ENCODE data around the gene ATP5MC2.

ATP5MC2 gene

GRCh38 chr12:53677016-53677799 lies 1.3 kb upstream of the ATP5MC2 start:
- H3K27ac ChIP-seq, result no peak overlapping the region
- TF ChIP-seq ZFX (IDR thresholded peaks at IDR 0.05; ENCODE audit: borderline replicate concordance) (no peak), CTCF (IDR thresholded peaks at IDR 0.05) (no peak)

- TF ChIP-seq CTCF (IDR thresholded peaks at IDR 0.05), result no peak
- TF ChIP-seq ZFX (IDR thresholded peaks at IDR 0.05; ENCODE audit: borderline replicate concordance), result no peak
- peak overlapping the region; percentile 97 for H3K27ac ChIP-seq
Measured at GRCh38 chr12:53676656-53677015, 753 bp upstream of the ATP5MC2 start.

GRCh38 chr12:53674977-53675700 lies 744 bp downstream of the ATP5MC2 start:
- H3K27ac ChIP-seq, result peak overlapping the region; percentile 97
- TF ChIP-seq CTCF (IDR thresholded peaks at IDR 0.05) (no peak), ZFX (IDR thresholded peaks at IDR 0.05; ENCODE audit: borderline replicate concordance) (no peak)

- no peak for TF ChIP-seq ZFX (IDR thresholded peaks at IDR 0.05; ENCODE audit: borderline replicate concordance)
- TF ChIP-seq CTCF (IDR thresholded peaks at IDR 0.05), result no peak
- peak overlapping the region; percentile 49; the same call in 1 of the 2 replicates for H3K27ac ChIP-seq
Measured at GRCh38 chr12:53670971-53671370, 4.9 kb downstream of the ATP5MC2 start.

- no peak for TF ChIP-seq CTCF (IDR thresholded peaks at IDR 0.05)
- no peak for TF ChIP-seq ZFX (IDR thresholded peaks at IDR 0.05; ENCODE audit: borderline replicate concordance)
- peak overlapping the region; percentile 49; the same call in 1 of the 2 replicates for H3K27ac ChIP-seq
Measured at GRCh38 chr12:53670308-53670707, 5.6 kb downstream of the ATP5MC2 start.

- TF ChIP-seq ZFX (IDR thresholded peaks at IDR 0.05; ENCODE audit: borderline replicate concordance), result no peak
- no peak for TF ChIP-seq CTCF (IDR thresholded peaks at IDR 0.05)
- H3K27ac ChIP-seq, result peak overlapping the region; percentile 60
Measured at GRCh38 chr12:53667080-53667479, 8.8 kb downstream of the ATP5MC2 start.

GRCh38 chr12:53664936-53665335 lies 10.9 kb downstream of the ATP5MC2 start:
- H3K27ac ChIP-seq, result peak overlapping the region; percentile 30
- TF ChIP-seq CTCF (IDR thresholded peaks at IDR 0.05) (no peak), ZFX (IDR thresholded peaks at IDR 0.05; ENCODE audit: borderline replicate concordance) (no peak)
